22Rv1 (cell line): ENCODE results near the gene FIZ1.

Experiments used
- ZFX ChIP-seq: fragments of 450-650 bp; IDR thresholded peaks from 2 replicates; pipeline ENCODE4 v1.6.1; 2017; ENCODE audit warnings: antibody characterized with exemption, borderline replicate concordance
- TF ChIP-seq, protein P1 (sequence below): fragments of 450-650 bp; IDR thresholded peaks from 2 replicates; pipeline ENCODE4 v1.5.1; 2017; ENCODE audit warnings: mild to moderate bottlenecking

DNA sequence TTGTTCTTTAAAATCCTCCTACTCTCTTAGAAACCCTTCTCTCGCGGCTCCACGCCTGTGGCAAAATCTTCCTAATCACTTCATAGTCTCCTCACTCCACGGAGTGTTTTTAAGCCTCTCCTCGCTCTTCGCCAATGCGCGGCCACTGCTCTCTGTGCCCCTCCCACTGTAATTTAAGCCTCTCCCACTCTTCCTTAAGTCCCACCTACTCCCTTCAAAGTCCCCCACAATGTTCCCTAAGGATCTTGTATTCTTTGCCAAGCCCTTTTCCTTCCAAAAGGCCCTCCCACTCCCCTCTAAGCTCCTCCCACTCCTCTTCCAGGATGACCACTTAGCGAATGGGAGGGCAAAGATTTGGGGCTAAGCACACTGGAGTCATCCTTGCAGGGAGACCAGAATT lies 1.3 kb downstream of the FIZ1 start:
- TF ChIP-seq, protein P1, sequence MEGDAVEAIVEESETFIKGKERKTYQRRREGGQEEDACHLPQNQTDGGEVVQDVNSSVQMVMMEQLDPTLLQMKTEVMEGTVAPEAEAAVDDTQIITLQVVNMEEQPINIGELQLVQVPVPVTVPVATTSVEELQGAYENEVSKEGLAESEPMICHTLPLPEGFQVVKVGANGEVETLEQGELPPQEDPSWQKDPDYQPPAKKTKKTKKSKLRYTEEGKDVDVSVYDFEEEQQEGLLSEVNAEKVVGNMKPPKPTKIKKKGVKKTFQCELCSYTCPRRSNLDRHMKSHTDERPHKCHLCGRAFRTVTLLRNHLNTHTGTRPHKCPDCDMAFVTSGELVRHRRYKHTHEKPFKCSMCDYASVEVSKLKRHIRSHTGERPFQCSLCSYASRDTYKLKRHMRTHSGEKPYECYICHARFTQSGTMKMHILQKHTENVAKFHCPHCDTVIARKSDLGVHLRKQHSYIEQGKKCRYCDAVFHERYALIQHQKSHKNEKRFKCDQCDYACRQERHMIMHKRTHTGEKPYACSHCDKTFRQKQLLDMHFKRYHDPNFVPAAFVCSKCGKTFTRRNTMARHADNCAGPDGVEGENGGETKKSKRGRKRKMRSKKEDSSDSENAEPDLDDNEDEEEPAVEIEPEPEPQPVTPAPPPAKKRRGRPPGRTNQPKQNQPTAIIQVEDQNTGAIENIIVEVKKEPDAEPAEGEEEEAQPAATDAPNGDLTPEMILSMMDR, result no peak
- TF ChIP-seq ZFX, result no peak
